SH-SY5Y (cell line): ENCODE results near the gene GARNL3.

ENCODE experiments used
- GATA2 ChIP-seq: IDR thresholded peaks from 2 replicates; pipeline ENCODE4 v1.6.1; 2011; ENCODE audit warnings: mild to moderate bottlenecking, low read depth, low read length
- GATA3 ChIP-seq: IDR thresholded peaks from 2 replicates; pipeline ENCODE4 v1.6.1; 2011; ENCODE audit warnings: low read depth, mild to moderate bottlenecking, low read length, moderate library complexity

GARNL3 gene

DNA sequence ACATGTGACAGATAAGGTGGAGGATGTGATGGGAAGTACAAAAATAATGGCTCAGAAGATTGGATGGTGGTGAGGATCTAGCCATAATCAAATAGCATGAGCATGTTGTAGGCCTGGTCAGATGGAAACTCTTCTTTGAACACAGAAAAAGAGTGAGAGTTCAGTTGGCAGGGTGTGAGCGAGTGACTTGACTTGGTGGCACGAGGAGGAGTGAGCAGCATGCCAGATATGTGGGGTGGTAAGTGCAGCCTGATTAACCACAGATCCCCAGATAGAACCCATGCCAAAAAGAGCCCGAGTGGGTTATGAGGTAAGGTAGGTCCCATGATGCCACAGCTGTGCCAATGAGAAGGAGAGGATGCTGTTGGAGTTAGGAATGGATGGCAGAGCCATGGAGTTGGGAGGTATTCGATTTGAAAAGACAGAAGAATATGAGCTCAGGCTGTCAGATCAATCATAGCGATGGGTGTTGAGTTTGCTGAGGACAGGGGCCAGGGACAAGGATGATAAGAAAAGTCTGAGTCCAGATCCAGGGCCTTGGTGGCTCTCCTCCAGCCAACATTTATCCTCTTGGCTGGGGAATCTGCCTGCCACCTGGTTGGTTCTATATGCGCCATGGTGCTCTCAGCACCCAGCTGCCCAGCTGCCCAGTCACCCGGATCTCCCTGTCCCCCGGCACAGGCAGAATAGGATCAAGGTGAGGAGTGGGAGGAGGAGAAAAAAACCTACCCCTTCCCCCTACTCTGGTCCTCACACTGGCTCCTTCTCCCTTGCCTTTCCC is 16.5 kb downstream of the GARNL3 start:
- TF ChIP-seq GATA2 (no peak), GATA3 (no peak)

DNA sequence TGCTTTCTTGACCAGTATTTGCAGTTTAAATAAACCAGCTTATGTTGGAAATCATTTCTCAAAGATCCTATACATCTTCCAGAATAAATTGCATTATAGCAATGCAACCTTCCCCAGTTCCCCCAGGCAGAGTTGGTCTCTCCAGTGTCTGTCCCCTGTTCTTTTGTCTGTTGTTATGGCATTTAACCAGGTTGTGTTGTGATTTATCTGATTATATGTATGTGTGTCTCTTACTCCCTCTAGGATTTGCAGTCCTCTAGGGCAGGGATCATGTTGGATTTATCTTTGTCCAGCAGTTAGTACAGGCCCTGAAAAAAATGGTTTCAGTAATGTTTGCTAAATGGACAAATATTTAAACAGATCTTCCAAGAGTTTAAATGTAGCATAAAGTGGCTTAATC is 17.3 kb downstream of the GARNL3 start:
- TF ChIP-seq GATA3 = no peak

DNA sequence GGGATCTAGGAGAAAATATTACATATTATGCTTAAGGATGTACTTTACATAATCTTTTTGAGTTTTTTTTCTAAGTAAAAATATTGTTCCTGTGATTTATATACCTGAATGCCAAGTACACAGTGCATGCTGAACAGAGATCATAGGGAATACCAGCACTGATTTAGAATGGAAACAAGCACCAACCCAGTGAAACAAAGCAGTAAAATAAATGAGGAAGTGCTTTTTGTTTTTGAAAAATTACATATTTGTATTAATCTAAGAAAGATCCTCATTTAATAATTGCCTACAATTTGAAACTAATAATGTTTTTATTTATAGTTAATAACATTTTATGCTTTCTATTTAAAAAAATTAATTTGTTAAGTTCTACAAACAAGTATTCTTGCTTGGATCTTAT is 18.0 kb downstream of the GARNL3 start:
- TF ChIP-seq GATA3 (no peak), GATA2 (no peak)

DNA sequence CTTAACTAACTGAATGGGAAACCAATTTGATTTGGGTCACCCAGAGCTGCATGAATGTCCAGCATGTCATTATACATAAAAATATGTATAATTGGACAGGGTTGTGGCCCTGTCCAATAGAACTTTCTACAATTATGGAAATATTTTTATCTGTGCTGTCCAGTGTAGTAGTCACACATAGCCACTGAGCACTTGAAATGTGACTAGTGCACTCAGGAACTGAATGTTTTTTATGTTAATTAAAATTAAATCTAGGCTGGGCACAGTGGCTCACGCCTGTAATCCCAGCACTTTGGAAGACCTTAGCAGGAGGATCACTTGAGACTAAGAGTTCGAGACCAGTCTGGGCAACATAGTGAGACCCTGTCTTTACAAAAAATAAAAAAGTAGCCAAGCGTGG is 18.6 kb downstream of the GARNL3 start:
- TF ChIP-seq GATA2 (no peak), GATA3 (no peak)

DNA sequence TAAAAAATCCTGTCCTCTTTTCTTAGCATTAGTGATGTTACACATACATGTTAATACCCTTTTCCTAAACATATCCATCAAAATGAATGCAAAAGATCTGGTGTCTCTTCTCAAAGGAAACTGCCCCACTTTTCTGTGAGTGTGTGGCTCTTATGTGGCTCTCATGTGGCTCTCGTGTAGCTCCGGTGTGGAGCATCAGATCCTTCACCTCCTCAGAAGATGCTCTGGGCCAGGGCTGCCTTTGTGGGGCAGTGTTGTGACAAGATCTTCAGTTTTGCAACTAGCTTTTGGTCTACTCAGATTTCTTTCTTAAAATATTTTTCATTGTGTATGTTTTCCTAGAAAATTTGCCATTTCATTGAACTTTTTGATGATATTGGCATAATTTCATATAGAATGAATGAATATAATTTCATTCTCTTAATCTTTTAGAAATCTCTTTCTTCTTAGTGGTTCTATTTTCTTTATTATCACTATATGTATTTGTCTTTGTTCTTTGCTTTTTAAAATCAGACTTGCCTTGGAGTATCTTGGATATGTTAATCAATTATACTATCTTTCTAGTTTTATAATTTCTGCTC is 19.4 kb downstream of the GARNL3 start:
- TF ChIP-seq GATA2 (no peak), GATA3 (no peak)

DNA sequence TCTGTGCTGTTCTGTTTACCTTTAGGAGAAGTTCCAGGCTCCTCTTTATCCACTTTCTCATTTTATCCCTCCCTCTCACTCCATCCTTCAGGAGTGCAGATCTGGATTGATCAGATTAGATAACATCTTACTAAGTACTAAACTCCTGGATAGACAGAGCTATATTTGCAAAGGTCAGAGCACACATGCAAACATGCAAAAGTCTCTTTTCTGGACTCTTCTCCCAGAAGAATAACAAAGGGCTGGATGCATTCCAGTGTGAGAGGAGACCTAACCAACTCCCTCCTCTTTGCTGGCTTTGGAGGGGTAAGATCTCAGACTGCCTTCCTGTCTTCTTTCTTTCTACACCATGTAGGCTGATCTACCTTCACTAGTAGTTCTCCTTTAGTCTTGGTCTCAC is 21.4 kb downstream of the GARNL3 start:
- TF ChIP-seq GATA3 (no peak), GATA2 (no peak)

DNA sequence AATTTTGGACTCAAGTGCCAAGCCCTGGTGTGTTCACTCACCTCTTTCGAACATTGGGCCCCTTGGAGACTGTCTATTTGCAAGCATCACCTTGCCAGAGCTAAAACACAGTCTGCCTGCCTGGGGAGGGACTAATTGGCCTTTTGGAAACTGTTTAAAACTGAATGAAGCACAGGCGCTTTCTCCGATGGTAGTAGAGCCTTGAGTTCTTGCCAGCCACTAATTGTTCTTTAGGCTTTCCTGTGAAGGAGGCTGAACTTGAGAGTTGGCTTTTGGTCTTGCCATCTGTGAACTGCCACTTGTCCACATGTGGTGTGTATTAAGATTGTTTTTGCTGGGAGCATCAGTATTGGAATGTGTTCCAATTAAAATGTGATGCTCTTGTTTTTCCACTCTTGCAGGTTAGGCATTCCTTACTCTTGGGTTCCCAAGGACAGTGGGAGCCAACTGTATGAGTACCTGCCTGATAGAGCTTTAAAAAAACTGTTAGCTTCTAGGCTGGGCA is 26.0 kb downstream of the GARNL3 start:
- no peak for TF ChIP-seq GATA2
- TF ChIP-seq GATA3 = no peak

DNA sequence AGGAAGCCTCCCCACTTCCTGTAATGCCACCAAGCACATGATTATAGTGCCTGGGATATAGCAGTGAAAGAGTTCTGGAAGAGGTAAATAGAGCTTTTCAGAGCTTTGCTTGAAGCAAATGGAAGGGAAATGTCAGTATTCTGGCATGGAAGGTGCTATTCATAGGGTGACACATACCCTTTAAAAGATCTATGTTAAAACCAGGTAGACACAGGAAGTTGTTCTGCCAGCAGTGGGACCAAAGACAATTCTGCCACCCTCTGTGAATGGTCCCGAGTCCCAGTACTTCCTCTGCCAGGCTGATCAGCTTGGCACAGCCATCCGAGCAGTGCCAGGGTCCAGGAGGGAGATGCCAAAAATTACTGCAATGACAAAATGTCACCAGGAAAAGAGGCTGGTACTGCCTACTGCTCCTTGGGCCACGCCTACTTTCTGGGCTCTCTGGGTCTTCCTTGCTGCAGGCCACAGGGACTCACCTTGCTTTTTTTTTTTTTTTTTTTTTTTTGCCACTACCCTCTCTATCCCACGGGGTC is 26.7 kb downstream of the GARNL3 start:
- TF ChIP-seq GATA2 (no peak), GATA3 (no peak)

DNA sequence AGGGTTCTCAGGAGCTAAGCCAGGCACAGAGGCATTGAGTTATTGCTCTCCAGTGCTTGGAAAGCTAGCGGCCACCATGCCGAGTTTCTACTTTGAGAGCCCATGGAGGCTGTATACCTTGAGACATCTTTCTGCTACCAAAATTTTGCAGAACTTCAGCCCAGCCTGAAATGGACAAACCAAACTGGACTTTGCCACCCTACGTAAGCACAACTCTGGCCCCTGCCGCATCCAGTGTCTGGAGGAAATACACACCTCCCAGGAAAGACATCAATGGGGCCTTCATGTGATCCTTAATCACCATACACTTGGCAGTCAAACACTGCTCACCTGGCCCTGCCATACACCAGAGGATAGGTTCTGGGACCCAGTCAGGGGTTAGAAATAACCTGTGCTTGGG is 27.8 kb downstream of the GARNL3 start:
- TF ChIP-seq GATA3 (no peak), GATA2 (no peak)

DNA sequence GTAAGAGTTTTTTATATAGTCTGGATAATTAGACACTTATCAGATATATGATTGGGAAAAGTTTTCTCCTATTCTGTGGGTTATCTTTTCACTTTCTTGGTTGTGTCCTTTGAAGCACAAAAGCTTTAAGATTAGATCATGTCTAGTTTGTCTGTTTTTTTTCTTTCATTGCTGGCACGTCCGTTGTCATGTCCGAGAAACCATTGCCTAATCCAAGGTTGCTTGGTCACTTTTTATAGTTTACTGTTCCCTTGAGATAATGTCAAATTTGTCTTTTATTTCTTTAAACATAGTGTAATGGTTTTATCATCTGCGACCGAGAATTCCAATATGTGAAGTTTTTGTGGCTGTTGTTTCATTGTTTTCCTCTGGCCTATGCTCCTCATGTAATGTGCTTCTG is 28.8 kb downstream of the GARNL3 start:
- TF ChIP-seq GATA2 (no peak), GATA3 (no peak)

DNA sequence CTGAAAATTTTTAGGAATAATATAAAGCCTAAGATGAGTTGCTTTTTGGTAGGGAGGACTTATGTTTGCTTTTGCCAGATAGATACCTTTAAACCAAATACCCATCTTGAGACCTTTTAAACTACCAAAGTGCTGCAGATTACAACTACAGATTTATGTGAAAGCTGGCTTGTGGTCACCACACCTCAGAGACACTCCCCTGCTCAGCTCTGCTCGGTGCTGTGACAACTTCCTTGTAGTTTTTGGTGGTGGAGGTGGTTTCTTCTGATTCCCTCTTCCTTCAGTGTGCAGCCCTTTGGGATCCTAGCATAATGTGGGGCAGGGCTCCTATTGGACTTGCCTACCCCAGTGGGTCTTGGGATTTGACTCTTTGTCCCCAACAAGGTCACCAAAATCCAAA is 29.2 kb downstream of the GARNL3 start:
- no peak for TF ChIP-seq GATA3
- TF ChIP-seq GATA2 = no peak

DNA sequence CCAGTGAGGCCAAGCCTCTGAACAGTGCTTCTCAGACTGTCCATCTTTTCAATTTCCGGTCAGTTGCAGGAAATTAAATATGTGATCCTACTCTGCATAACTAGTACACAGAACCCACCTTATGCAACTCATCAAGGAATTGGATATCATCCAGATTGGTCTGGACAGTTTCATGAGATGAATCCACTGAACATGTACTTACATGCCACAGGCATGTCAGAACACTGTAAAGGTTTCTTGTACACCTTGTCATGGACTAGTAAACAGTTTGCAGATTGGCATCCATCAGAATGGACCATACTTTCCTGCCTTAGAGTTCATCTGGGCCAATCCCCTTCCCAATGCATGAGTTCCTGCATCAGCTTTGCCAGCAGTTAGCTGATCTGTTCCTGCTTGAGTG is 30.4 kb downstream of the GARNL3 start:
- TF ChIP-seq GATA2 (no peak), GATA3 (no peak)

DNA sequence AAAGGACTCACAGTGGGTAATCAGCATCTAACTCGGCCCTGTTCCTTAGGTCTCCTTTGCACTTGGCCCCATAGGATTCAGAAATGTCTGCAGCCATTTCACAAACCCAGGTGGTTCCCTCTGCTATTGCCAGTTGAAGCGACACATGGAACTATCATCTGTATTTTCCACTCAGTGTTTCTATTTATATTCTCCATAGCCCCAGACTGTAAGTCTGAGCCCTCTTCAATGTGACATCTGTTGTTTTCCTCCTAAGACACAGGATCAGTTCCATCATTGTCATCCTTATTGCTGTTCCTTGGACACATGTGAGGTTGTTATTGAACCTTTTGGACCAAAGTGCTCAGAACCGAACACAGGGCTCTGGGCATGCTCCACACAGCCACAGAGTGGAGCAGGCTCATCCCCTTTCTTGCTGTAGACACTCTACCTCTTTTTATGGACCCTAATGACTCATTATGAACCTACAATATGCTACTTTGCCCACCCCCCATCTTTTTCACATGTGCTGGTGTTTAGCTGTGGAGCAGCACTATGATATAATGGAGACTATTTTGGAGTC is 36.4 kb downstream of the GARNL3 start:
- TF ChIP-seq GATA2 (no peak), GATA3 (no peak)

DNA sequence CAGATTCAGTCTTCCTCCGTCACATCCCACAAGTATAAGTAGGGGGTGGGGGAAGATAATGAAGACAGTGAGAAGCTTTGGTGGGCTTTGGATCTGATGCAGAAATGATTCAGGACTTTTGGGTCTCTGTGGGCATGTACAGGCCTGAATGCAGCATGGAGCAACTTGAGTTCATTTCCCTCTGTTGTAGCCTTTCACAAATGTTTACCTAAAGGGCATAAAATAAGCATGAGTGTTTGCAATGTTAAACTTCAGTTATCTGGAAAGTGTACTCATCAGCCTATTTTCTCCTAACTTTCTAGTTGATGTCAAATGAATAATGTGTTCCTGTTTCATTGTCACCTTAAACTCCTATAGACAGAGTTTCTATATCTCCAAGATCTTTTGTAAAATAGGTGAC is 39.3 kb downstream of the GARNL3 start:
- TF ChIP-seq GATA2 (no peak), GATA3 (no peak)
